ENCODE results near the gene LRRC26.

DNA sequence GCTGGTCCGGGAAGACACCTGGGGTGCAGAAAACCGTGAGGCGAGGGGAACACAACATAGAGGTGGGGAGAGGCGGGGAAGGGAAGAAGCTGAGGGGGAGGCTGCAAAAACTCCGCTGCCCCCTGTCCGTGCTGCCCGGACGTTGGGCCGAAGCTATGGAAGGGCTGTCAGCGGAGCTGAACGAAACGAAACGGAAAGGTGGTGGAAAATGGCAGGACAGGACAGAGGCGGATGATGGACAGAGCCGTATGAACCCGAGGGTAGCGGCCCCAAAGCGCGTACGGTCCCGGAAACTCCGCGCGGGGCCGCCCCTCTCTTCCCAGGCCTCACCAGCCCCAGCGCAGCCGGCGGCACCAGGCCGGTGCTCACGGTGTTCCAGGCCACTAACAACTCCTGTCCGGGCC lies 18.2 kb upstream of the LRRC26 start:
- TF ChIP-seq POLR2AphosphoS5 (IDR thresholded peaks at IDR 0.05; ENCODE audit: low read depth, low read length) (no peak), POLR2A (IDR thresholded peaks at IDR 0.05; ENCODE audit: low read depth, low read length) (no peak), TAF1 (IDR thresholded peaks at IDR 0.05; ENCODE audit: borderline replicate concordance, low read depth, low read length) (no peak)
